ENCODE data around the gene SIK2.

DNA sequence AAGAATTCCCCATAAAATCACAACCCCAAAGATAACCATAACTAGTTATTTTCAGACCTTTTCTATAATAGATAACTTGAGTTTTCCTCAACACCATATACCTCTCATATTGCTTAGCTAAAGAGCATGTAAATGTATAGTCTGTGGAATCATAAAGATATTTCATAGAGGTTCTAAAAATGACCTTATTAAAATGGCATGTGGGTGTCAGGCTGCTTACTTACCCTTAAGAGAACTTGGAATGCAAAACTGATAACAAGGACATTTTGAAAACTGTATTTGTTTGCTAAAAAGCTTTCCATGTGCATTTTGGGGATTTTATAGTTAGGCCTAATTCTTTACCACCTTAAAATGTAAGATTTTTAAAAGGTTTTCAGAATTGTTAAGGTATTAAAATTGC is 4.7 kb downstream of the SIK2 start:
- TF ChIP-seq CTCF (IDR thresholded peaks at IDR 0.05; ENCODE audit: insufficient read depth, low read depth, low read length) (no peak), EZH2 (IDR thresholded peaks at IDR 0.05; ENCODE audit: insufficient read depth, low read length) (no peak)
